Endodermal cell (in vitro differentiated cells): Measurements from ENCODE around the gene EFNA5. TPM values are rescaled to one million over a fixed set of nuclear protein-coding genes. Genes with fewer than 3 reads are reported as not detected.

Experiments
- DNase-seq: peaks from one replicate; pipeline ENCODE4 v3.0.0-alpha.2; 2017
- H3K27ac ChIP-seq: 2 replicates; pipeline ENCODE4 v1.5.1; 2013; ENCODE audit warnings: mild to moderate bottlenecking, low read depth, low read length, moderate library complexity
- H3K27me3 ChIP-seq: 2 replicates; pipeline ENCODE4 v1.6.1; 2013; ENCODE audit warnings: mild to moderate bottlenecking, low read length, moderate library complexity; ENCODE audit not compliant: insufficient read depth, control insufficient read depth, poor library complexity, severe bottlenecking
- H3K36me3 ChIP-seq: 2 replicates; pipeline ENCODE4 v1.7.0; 2013; ENCODE audit warnings: mild to moderate bottlenecking, low read length, moderate library complexity; ENCODE audit not compliant: control insufficient read depth, insufficient read depth
- H3K4me1 ChIP-seq: one replicate; pipeline ENCODE4 v1.7.0; 2013; ENCODE audit warnings: low read length; ENCODE audit not compliant: control insufficient read depth, insufficient read depth
- H3K4me3 ChIP-seq: 2 replicates; pipeline ENCODE4 v1.5.1; 2013; ENCODE audit warnings: mild to moderate bottlenecking, low read length, moderate library complexity
- H3K9ac ChIP-seq: 2 replicates; pipeline ENCODE4 v1.6.1; 2013; ENCODE audit warnings: mild to moderate bottlenecking, low read length, moderate library complexity; ENCODE audit not compliant: poor library complexity, severe bottlenecking; ENCODE audit errors: extremely low read depth
- H3K9me3 ChIP-seq: 2 replicates; pipeline ENCODE4 v1.6.1; 2013; ENCODE audit warnings: mild to moderate bottlenecking, low read length, moderate library complexity; ENCODE audit not compliant: control insufficient read depth
- H3K27ac Mint-ChIP-seq: 2 replicates; pipeline ENCODE4 v1.8.0; 2020; ENCODE audit warnings: mixed read lengths
- H3K27me3 Mint-ChIP-seq: 2 replicates; pipeline ENCODE4 v1.8.0; 2021; ENCODE audit warnings: mild to moderate bottlenecking, mixed read lengths; ENCODE audit not compliant: insufficient read depth
- H3K36me3 Mint-ChIP-seq: 2 replicates; pipeline ENCODE4 v1.8.0; 2020; ENCODE audit warnings: low read depth, mixed read lengths
- H3K4me1 Mint-ChIP-seq: 2 replicates; pipeline ENCODE4 v1.8.0; 2020; ENCODE audit warnings: mixed read lengths
- H3K4me3 Mint-ChIP-seq: 2 replicates; pipeline ENCODE4 v1.8.0; 2020; ENCODE audit warnings: mild to moderate bottlenecking, moderate library complexity, mixed read lengths
- H3K9me3 Mint-ChIP-seq: 2 replicates; pipeline ENCODE4 v1.8.0; 2020; ENCODE audit warnings: mild to moderate bottlenecking, mixed read lengths
- WGBS, 2 experiments: methylation state at CpG; one replicate each; pipeline versions ENCODE4 v1.1.5 to v1.1.7; 2013; ENCODE audit warnings: missing lambda C conversion rate in 2 of 2, mixed read lengths in 1 of 2; ENCODE audit not compliant: insufficient coverage in 1 of 2, insufficient read length in 1 of 2; 5-methylcytosine and 5-hydroxymethylcytosine counted together
- total RNA-seq, 2 donors: library from RNA; stranded (reverse); fragmentation: NEBNext Ultra II Directional in 1 of 2; extraction: Animal tissue kit (Norgen Biotek cat#: 25700) in 1 of 2; gene quantifications; 2 replicates in 1 of 2; 3 replicates in 1 of 2; pipeline ENCODE4 v1.2.1, GENCODE V29; 2021
- TF ChIP-seq, protein P1 (sequence below): fragments of 200-600 bp; sonication (generic); conservative IDR thresholded peaks from 2 replicates; pipeline ENCODE4 v1.5.0; 2021; ENCODE audit warnings: antibody characterized with exemption, mild to moderate bottlenecking

Gene EFNA5
- total RNA-seq, 2 donors from 2014 or later: 53.3 to 63.1 TPM

DNA sequence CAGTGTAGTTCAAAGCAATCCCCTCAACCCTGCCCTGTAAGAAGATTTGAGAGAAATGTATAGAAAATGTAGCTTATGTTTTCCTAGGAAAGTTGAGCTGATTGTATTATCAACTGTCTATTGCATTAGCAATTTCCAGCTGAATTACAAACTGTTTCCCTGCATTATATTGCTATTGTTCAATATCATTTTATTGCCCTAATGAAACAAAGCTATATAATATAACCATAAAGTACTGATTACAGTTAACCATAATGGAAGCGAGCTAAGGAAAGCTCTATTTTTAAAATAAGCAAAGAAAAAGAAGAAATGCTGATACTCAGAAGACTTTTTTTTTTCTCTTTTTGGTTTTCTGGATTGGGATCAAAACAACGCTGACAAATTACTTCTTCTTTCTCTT, 228.3 kb downstream of the EFNA5 start:
- H3K4me1 Mint-ChIP-seq: peaks cover 5% of the 10 kb centered on the region
- Histone ChIP-seq H3K9ac (no peak overlapping the region), H3K4me1 (no peaks in the 10 kb centered on the region), H3K36me3 (peaks cover 25% of the 10 kb centered on the region), H3K9me3 (peaks cover 6% of the 10 kb centered on the region), H3K27ac (no peak overlapping the region), H3K27me3 (no peaks in the 10 kb centered on the region), H3K4me3 (no peak overlapping the region)
- no peak overlapping the region for H3K4me3 Mint-ChIP-seq
- no peaks in the 10 kb centered on the region for H3K27me3 Mint-ChIP-seq
- DNase-seq: no peak
- peaks cover 7% of the 10 kb centered on the region for H3K9me3 Mint-ChIP-seq
- H3K27ac Mint-ChIP-seq: no peak overlapping the region
- 93% methylated on average over 2 of the region's 2 CpGs; no CpG with 5 or more reads in 1 of the 2 experiments for WGBS, 2 experiments
- TF ChIP-seq, protein P1, sequence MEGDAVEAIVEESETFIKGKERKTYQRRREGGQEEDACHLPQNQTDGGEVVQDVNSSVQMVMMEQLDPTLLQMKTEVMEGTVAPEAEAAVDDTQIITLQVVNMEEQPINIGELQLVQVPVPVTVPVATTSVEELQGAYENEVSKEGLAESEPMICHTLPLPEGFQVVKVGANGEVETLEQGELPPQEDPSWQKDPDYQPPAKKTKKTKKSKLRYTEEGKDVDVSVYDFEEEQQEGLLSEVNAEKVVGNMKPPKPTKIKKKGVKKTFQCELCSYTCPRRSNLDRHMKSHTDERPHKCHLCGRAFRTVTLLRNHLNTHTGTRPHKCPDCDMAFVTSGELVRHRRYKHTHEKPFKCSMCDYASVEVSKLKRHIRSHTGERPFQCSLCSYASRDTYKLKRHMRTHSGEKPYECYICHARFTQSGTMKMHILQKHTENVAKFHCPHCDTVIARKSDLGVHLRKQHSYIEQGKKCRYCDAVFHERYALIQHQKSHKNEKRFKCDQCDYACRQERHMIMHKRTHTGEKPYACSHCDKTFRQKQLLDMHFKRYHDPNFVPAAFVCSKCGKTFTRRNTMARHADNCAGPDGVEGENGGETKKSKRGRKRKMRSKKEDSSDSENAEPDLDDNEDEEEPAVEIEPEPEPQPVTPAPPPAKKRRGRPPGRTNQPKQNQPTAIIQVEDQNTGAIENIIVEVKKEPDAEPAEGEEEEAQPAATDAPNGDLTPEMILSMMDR: no peak
- H3K36me3 Mint-ChIP-seq: peaks cover 18% of the 10 kb centered on the region

DNA sequence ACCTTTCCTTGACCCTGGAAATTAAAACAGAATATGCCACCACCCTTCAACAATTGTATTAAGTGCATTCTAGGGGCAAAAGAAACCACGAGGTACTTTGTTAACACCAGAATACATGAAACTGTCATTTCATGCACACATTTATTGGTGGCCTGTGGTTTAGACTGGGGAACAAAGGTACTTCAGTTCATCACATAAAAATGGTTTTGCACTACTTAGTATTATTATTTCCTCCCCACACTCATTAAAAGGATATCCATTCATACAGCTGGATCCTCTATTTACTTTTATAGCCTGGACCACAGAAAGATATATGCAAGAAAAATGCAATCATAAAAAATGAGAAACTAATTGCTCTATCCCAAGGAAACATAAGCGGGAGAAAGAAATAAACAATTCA, 230.9 kb downstream of the EFNA5 start:
- DNase-seq: no peak
- Histone ChIP-seq H3K4me1 (no peaks in the 10 kb centered on the region), H3K36me3 (peaks cover 13% of the 10 kb centered on the region), H3K4me3 (no peak overlapping the region), H3K27me3 (no peaks in the 10 kb centered on the region), H3K9me3 (peaks cover 6% of the 10 kb centered on the region), H3K27ac (no peak overlapping the region), H3K9ac (no peak overlapping the region)
- H3K36me3 Mint-ChIP-seq: peaks cover 9% of the 10 kb centered on the region
- TF ChIP-seq, protein P1: no peak
- no peaks in the 10 kb centered on the region for H3K27me3 Mint-ChIP-seq
- peaks cover 7% of the 10 kb centered on the region for H3K9me3 Mint-ChIP-seq
- H3K27ac Mint-ChIP-seq: no peak overlapping the region
- no peak overlapping the region for H3K4me3 Mint-ChIP-seq
- WGBS, 2 experiments: 93 to 100% methylated on average over 1 to 2 of the region's 2 CpGs
- H3K4me1 Mint-ChIP-seq: peaks cover 9% of the 10 kb centered on the region

GRCh38 chr5:107437986-107438510, 232.7 kb downstream of the EFNA5 start:
- TF ChIP-seq, protein P1: no peak
- H3K9me3 ChIP-seq: peaks cover 6% of the 10 kb centered on the region
- Mint-ChIP-seq H3K27me3 (no peaks in the 10 kb centered on the region), H3K27ac (no peak overlapping the region), H3K4me1 (peaks cover 6% of the 10 kb centered on the region), H3K36me3 (peaks cover 9% of the 10 kb centered on the region), H3K9me3 (peaks cover 7% of the 10 kb centered on the region), H3K4me3 (no peak overlapping the region)
- no peaks in the 10 kb centered on the region for H3K27me3 ChIP-seq
- no peak overlapping the region for H3K27ac ChIP-seq
- WGBS, 2 experiments: 94 to 98% methylated on average over 5 to 6 of the region's 6 CpGs
- peaks cover 13% of the 10 kb centered on the region for H3K36me3 ChIP-seq
- no peak overlapping the region for H3K4me3 ChIP-seq
- DNase-seq: no peak
- H3K9ac ChIP-seq: no peak overlapping the region
- H3K4me1 ChIP-seq: no peaks in the 10 kb centered on the region
